Effector memory CD4-positive, alpha-beta T cell (primary cell): ENCODE measurements around the gene RHO.
A peak's percentile ranks its signal among the peaks of the same experiment; 100 is the strongest.

ENCODE experiments used
- DNase-seq, 3 donors: peaks; one replicate each; pipeline ENCODE4 v3.0.0-alpha.2; 2020
- H3K27ac ChIP-seq: 2 replicates; pipeline ENCODE4 v1.7.0; 2013; ENCODE audit warnings: mild to moderate bottlenecking, low read length, moderate library complexity; ENCODE audit not compliant: insufficient read depth, poor library complexity, severe bottlenecking
- H3K27me3 ChIP-seq: replicated peaks from 2 replicates; pipeline ENCODE4 v1.7.0; 2013; ENCODE audit warnings: mild to moderate bottlenecking, low read length; ENCODE audit not compliant: insufficient read depth, control insufficient read depth, poor library complexity, severe bottlenecking
- H3K36me3 ChIP-seq: 2 replicates; pipeline ENCODE4 v1.7.0; 2013; ENCODE audit warnings: mild to moderate bottlenecking, low read length, moderate library complexity; ENCODE audit not compliant: control insufficient read depth, insufficient read depth
- H3K4me1 ChIP-seq: 2 replicates; pipeline ENCODE4 v1.7.0; 2013; ENCODE audit warnings: low read length, mild to moderate bottlenecking; ENCODE audit not compliant: control insufficient read depth, insufficient read depth, poor library complexity, severe bottlenecking
- H3K4me3 ChIP-seq: 2 replicates; pipeline ENCODE4 v1.7.0; 2013; ENCODE audit warnings: low read length, low read depth, mild to moderate bottlenecking; ENCODE audit not compliant: insufficient read depth, poor library complexity, severe bottlenecking
- H3K9me3 ChIP-seq: 2 replicates; pipeline ENCODE4 v1.7.0; 2013; ENCODE audit warnings: mild to moderate bottlenecking, low read length, moderate library complexity; ENCODE audit not compliant: control insufficient read depth

RHO gene

DNA sequence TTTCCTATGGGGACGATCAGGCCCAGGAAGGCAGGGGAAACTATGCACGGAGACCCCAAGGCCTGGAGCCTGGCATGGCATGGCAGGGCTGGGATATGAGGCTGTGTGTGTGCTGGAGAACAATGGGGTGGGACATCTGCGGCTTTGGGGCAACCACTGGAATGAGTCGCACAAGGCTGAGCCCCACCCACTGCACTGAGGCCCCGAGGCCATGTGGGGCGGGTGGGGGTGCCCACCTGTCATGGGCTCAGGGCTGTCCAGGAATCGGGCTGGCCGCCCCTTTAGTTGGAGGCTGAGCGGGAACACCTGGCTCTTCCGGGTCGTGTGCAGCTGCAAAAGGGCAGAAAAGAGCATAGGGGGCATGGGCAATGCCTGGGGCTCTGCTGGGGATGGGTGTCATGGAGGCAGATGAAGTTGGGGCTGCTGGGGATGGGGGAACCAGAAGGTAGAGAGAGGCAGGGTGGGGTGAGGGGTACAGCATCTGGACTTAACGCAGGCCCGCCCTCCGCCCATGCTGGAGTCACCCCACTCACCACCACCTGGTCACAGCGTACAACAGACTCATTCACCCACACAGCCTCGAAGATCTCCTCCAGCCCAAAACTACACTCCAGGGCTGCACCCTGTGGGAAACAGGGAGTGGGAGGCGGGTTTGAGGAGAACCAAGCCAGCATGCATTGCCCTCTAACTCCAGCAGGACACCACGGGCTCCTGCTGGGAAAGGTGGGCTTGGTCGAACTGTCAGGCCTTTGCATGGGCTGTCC is 47.0 kb downstream of the RHO start:
- Histone ChIP-seq H3K27me3 (no peaks in the 10 kb centered on the region), H3K36me3 (no peaks in the 10 kb centered on the region), H3K27ac (peak overlapping the region; percentile 58), H3K4me1 (peaks cover 43% of the 10 kb centered on the region), H3K9me3 (no peaks in the 10 kb centered on the region), H3K4me3 (no peak overlapping the region)
- DNase-seq = no peak

DNA sequence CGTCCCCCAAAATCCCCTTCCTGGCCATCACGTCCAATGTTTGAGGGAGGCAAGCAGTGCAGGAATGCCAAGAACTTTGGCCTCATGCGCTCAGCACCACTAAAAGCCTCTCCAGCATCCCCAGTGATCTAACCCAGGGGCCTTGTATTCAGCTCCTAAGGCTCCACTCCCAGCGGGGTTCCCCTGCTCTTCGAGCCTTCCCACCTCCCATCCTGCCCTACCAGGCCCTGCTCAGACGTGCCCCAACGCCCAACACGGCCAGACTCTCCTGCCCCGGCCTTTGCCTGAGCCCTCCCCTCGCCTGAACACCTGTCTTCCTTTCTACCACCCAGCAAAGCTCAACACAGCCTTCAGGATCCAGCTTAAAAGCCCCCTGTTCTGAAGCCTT is 47.6 kb downstream of the RHO start:
- Histone ChIP-seq H3K4me1 (peaks cover 43% of the 10 kb centered on the region), H3K9me3 (no peaks in the 10 kb centered on the region), H3K27ac (peak overlapping the region; percentile 58)

DNA sequence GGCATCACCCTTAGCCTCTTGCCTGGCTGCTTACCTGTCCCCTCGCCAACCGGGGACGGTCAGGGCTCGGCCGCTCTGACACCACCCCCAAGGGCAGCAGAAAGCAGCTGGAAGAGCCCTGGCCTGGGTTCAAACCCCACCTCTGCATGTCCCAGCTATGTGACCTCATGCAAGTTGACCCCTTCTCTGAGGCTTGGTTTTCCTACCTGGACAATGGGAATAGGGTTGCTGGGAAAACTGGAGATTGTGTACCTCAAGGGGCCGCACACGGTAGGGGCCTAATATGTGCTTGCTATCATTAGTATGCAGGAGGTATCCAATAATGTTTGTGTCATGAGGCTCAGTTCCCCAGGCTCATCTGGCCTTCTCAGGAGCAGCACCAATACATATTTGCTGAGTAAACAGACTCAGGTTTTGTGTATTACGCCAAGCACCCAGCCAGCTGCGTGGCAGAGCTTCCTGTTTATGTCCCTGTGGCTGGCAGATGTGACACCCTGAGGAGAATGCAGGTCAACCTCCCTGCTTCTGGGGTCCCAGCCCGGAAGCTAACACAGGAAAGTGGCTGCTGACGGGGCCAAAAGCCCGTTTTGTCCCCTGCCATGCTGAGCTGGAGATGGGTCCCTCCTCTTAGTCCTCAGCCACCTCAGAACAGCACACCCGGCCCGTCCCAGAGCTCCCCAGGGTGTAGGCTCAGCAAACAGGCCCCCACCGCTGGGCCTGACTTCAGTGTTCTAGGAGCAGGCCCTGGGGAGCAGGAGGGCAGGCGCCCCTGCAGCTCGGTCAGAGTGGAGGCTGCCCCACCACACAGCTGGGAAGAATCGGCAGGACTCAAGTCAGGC is 48.3 kb downstream of the RHO start:
- H3K27ac ChIP-seq = peak overlapping the region; percentile 58
- peaks cover 43% of the 10 kb centered on the region for H3K4me1 ChIP-seq
- H3K9me3 ChIP-seq = no peaks in the 10 kb centered on the region
- no peaks in the 10 kb centered on the region for H3K27me3 ChIP-seq
- no peaks in the 10 kb centered on the region for H3K36me3 ChIP-seq
- no peak overlapping the region for H3K4me3 ChIP-seq
- DNase-seq = peak; percentile 59 to 74 (median 70)

More for the DNA sequence above, 47.6 kb downstream of the RHO start:
- DNase-seq = no peak
- Histone ChIP-seq H3K4me3 (no peak overlapping the region), H3K36me3 (no peaks in the 10 kb centered on the region), H3K27me3 (no peaks in the 10 kb centered on the region)

DNA sequence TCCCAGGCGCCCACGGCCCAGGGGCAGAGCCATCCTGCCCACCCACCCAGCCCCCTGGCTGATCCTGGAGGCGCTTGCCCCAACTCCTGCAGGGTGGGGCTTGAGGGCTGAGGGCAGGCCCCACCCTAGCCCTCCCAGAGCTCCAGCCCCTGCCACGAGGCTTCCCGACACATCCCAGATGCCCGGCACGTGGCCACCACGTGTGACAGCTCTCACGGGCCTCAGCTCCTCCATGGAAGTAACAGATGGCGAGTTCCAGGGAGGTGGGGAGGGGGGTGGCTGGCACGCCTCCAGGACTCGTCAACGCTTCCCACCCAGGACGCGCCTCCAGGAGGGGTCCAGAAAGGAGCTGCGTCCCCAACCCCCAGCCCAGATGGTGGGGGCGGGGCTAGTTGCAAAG is 48.9 kb downstream of the RHO start:
- no peaks in the 10 kb centered on the region for H3K27me3 ChIP-seq
- H3K36me3 ChIP-seq = no peaks in the 10 kb centered on the region
- H3K4me3 ChIP-seq = no peak overlapping the region
- peak overlapping the region; percentile 40 for H3K27ac ChIP-seq
- no peak for DNase-seq
- peaks cover 43% of the 10 kb centered on the region for H3K4me1 ChIP-seq
- no peaks in the 10 kb centered on the region for H3K9me3 ChIP-seq

DNA sequence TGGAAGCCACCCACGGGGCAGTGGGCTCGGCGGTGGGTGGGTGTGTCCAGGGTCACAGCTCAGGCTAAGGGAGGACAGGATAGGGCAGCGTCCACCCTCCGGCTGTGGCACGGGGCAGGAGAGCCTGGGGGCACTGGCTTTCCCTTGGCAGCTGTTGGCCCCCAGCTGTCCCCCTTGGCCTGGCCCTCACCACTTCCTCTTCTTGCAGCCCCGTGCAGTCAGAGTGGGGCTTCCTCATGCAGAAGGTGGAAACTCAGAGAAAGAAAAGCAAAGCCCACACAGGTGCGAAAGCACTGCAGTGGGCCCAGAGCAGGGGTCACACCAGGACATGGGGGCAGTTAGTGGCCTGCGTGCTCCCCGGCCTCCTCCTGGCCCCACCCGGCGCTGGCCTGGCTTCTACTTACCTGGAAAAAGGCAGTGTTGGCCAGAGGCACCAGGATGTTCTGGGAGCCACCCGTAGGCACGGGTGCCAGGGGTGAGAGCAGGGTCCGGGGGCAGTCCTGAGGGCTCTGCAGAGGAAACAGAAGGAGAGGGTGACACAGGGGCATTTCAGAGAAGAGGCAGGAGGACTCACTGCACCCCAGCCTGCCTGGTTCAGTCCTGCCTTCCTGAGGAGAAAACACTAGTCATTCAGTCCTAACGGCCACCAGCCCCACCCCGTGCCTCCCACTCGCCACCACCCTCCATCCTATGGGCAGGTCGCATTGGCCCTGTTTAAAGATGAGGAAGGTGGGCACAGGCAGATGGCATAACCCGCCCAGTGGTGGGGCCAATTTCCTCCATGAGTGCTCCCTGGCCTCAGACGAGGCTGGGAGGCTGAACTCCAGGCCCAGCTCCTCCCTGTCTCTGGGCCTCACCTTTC is 49.7 kb downstream of the RHO start:
- Histone ChIP-seq H3K9me3 (no peaks in the 10 kb centered on the region), H3K36me3 (no peaks in the 10 kb centered on the region), H3K4me3 (no peak overlapping the region), H3K4me1 (peaks cover 43% of the 10 kb centered on the region), H3K27ac (peak overlapping the region; percentile 40), H3K27me3 (no peaks in the 10 kb centered on the region)
- no peak for DNase-seq

DNA sequence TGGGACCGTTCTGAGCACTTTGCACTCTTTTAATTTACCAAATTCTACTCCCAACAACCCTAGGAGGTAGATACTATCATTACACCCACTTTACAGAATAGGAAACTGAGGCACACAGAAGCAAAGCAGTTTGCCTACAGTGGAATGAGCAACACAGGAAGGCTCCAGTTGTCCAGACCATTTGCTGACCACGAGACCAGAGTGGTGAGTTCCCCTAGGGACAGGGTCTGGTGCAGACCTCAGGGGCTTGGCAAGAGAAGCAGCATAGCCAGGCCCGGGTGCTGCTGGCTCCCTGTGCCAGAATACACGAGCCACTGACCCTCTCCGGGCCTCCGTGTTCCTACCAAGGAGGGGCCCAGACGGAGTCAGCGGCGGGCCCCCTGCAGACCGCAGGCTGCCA is 51.6 kb downstream of the RHO start:
- Histone ChIP-seq H3K4me1 (peaks cover 41% of the 10 kb centered on the region), H3K4me3 (no peak overlapping the region), H3K9me3 (no peaks in the 10 kb centered on the region), H3K27me3 (no peaks in the 10 kb centered on the region), H3K36me3 (no peaks in the 10 kb centered on the region), H3K27ac (no peak overlapping the region)
- DNase-seq = no peak

DNA sequence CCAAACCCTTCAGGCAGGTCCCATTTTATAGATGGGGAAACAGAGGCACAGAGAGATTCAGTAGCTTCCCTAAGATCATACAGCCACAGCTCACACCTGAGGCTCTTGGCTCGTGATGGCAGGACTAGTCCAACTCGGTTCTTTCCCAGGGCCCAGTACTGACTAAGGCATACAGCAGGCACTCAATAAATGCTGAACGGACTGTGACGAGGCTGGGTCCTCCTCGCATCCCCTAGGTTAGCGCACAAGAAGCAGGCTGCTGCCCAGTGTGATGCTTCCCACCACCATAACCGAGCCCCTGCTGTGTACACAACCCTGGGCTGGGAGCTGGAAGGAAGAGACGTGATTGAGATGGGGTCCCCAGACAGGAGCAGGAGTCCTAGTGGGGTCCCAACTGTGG is 53.2 kb downstream of the RHO start:
- Histone ChIP-seq H3K9me3 (no peaks in the 10 kb centered on the region), H3K4me3 (no peak overlapping the region), H3K4me1 (peaks cover 25% of the 10 kb centered on the region), H3K27ac (no peak overlapping the region), H3K36me3 (no peaks in the 10 kb centered on the region), H3K27me3 (no peaks in the 10 kb centered on the region)
- DNase-seq = no peak

DNA sequence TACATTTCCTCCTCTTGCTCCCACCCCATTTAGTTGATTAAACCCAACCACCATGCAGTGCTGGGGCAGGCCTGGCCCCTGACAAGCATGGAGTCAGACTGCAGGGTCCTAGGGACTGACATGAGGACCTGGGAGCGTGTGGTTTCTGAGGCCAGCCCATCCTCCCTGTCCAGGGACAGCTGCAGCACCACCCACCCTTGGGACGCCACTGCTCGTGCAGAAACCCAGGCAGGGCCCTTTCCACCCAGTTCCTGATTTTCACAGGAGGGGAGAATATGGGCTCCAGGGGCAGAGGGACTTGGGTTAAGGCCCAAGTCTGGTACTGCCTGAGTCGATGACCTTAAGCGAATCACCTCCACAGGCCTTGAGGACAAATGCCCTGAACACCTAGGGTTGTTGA is 54.4 kb downstream of the RHO start:
- Histone ChIP-seq H3K27ac (no peak overlapping the region), H3K27me3 (no peaks in the 10 kb centered on the region), H3K9me3 (no peaks in the 10 kb centered on the region), H3K4me3 (no peak overlapping the region), H3K4me1 (peaks cover 14% of the 10 kb centered on the region), H3K36me3 (no peaks in the 10 kb centered on the region)
- no peak for DNase-seq

DNA sequence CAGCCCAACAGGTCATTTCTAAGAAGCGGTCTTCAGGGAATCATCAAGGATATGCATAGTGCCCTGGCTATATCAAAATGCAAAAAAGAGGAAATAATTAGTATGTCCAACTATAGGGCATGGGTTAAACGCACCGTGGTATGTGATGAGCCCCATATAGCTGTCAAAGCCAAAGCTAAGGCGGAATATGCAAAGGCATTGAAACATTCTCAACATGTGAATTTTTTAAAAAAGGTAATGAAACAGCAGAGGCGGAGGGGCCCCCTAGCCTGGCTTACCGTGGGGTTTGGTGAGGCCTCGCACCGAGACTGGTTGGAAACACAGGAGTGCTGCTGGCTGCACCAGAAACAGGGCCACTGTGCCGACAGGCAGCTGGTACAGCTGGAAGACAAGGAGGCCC is 54.9 kb downstream of the RHO start:
- H3K4me3 ChIP-seq = no peak overlapping the region
- no peaks in the 10 kb centered on the region for H3K9me3 ChIP-seq
- no peak overlapping the region for H3K27ac ChIP-seq
- no peaks in the 10 kb centered on the region for H3K36me3 ChIP-seq
- H3K27me3 ChIP-seq = no peaks in the 10 kb centered on the region
- DNase-seq = no peak
- peaks cover 9% of the 10 kb centered on the region for H3K4me1 ChIP-seq
